ENCODE results near the gene UCK1.

The UCK1 gene

DNA sequence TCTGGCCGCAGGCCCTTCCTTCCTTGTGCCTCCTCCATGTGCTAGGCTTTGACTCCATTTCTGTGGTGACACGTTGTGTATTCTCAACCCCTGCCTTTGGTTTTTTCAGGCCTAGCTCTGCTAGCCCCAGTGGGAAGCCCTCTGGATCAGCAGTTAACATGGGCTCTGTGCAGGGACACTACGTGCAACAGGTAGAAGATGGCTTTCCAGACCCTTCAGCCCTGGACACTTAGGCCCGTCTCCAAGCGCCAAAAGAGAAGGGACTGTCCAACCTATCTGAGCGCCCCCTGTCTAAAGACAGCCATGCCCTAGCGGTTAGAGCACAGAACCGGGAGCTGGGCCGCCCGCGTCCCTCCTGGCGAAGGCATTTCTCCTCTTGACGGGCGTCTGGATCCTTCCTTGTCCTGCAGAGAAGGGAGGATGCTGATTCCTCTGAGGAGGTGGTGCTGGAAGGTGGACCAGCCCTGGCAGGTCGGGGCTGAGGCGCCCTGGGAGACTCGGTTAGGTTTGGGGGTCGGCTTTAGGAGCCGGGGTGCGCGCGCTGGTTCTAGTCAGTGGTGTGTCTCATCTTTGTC, 36.7 kb downstream of the UCK1 start:
- no peak for DNase-seq

GRCh38 chr9:131492070-131492469, 39.0 kb downstream of the UCK1 start:
- DNase-seq, result no peak

GRCh38 chr9:131491001-131491710, 39.9 kb downstream of the UCK1 start:
- DNase-seq, result no peak

- no peak for DNase-seq
These were observed 40.5 kb downstream of the UCK1 start for GRCh38 chr9:131490514-131490913.

DNA sequence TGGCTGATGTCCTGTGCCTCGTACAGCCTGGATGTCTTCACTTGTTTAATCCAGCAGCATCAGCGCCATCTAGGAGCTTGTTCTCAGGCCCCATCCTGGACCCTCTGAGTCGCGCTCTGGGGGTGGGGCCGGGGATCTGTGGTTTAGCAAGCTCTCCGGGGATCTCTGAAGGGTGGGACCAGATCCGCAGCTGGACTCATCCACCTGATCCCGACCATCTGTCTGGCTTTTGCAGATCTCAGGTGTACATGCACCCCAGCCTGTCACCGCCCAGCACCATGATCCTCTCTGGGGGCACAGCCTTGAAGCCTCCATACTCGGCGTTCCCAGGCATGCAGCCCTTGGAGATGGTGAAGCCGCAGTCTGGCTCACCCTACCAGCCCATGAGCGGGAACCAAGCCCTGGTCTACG, 43.4 kb downstream of the UCK1 start:
- DNase-seq, result no peak

DNA sequence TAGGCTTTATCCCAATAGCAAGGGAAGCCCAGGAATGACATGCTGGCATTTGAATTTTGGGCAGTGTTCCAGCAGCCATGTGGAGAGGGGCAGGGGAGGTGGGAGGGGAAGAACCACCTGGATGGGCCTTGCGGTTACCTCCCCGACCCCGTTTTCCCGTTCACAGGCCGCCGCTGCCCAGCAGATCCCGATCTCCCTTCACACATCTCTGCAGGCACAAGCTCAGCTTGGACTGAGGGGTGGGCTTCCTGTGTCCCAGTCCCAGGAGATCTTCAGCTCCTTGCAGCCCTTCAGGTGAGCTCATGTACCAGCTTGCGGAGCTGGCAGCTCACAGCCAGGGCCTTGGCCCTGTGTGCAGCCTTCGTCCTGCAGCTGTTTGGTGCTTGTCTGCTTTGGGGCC, 44.1 kb downstream of the UCK1 start:
- no peak for DNase-seq

DNA sequence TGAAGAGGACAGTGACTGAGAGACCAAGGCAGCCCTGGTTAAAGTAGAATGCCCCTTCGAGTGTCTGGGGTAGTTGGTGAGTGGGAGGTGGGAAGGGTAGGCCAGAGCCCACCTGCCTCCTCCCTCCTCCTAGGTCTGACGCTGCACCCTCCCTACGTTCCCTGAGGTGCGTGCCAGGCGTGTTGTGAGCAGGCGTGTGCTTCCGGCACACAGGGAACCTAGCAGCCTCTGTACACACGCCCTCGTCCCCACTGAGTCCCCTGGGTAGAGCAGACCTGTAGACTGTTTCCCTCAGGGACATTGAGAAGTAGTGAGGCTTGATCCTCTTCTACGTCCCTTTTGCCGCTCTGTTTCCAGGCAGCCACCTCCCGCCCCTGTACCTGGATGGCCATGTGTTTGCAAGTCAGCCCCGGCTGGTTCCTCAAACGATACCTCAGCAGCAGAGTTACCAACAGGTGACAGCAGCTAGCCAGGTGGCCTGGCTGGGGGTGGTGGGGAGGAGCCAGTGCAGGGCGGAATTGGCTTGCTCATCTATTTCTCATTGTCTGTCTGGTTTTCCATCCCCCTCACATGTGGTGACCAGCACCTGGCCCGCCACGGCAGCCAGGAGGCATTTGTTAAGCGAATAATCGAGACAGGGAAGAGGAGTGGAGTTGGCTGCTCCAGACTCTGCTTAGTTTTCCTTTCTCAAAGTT, 45.2 kb downstream of the UCK1 start:
- DNase-seq, result no peak

- no peak for DNase-seq
These were observed 45.9 kb downstream of the UCK1 start for GRCh38 chr9:131485206-131485605.

DNA sequence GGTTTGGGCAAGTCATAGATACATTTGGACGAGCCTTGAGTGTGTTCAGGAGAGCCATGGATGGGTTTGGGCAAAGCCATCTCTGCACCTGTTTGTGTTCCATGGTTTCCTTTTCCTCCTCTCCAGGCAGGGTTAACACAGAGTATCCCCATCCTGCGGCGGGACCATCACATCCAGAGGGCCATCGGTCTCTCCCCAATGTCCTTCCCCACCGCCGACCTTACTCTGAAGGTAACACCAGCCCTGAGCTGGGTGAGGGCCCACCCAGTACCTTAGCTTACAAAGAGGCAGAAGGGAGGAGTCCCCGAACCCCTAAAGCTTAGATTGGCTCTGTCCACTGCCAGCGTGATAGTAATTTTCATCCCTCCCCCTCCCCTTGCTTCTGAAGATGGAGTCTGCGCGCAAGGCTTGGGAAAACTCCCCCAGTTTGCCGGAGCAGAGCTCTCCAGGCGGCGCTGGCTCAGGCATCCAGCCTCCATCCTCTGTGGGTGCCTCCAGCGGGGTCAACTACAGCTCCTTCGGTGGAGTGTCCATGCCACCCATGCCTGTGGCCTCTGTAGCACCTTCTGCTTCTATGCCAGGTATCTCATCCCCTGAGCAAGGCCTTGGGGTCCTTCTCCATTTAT, 46.4 kb downstream of the UCK1 start:
- DNase-seq, result no peak

- no peak for DNase-seq
These were observed 47.0 kb downstream of the UCK1 start for GRCh38 chr9:131484051-131484445.

- DNase-seq, result no peak
These were observed 47.6 kb downstream of the UCK1 start for GRCh38 chr9:131483319-131484050.

DNA sequence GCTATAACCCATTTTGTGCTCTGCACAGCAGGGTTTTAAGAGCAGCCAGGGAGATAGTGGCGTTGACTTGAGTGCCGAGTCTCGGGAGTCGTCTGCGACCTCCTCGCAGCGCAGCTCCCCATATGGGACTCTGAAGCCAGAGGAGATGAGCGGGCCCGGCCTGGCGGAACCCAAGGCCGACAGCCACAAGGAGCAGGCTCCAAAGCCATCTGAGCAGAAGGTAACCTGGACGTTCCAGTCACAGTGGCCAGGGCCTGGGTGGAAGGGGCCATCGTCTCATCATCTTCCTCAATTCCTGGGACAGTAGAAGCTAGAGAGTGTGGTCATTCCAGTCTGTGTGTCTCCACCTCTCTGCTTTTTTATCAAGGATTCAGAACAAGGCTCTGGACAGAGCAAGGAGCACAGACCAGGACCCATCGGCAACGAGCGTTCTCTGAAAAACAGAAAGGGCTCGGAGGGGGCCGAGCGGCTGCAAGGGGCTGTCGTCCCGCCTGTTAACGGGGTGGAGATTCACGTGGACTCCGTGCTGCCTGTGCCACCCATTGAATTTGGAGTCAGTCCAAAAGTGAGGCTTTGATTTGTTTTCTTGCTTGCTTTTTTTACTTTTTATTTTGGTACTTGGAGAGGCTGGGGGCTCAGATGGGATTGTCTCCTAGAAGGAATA, 48.6 kb downstream of the UCK1 start:
- no peak for DNase-seq

DNA sequence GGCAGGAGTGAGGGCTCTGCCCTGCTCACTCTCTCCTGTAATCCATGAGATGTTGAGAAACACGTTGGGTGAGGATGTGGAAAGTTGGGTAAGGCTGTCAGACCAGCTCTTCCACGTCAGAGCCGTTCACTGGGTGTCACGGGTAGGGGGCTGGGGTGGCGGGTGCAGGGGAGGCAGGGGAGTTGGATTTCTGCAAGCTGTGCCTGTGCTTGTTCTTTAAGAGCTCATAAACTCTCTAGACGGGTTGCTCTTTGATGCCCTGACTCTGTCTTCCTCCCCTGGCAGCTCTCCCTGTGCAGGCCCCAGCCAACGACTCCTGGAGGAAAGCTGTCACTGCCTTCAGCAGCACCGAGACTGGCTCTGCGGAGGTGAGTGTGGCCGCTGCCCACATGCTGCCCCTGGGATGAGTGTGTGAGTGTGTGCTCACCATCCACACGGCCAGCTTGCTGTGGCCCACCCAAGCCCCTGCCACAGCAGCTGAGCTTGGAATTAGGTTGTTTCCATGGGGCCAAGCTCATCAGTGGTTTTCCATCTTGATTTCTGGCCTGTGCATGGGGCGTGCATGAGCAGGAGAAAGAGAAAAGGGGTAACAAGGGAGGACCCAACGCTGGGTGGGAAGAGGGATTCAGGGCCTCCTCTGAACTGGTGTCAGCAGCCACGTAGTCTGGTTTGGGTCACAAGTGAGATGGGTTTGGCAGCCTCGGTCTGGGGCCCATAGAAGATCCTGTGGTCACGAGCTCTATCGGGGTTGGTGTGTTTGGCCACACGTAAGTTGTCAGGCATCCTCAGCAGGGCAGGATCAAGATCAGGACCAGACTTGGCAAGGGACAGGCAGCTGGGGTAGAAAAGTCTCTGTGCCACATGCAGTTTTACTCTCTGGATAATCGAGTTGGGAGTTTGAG, 49.4 kb downstream of the UCK1 start:
- DNase-seq, result no peak

- no peak for DNase-seq
These were observed 50.8 kb downstream of the UCK1 start for GRCh38 chr9:131480258-131480657.

DNA sequence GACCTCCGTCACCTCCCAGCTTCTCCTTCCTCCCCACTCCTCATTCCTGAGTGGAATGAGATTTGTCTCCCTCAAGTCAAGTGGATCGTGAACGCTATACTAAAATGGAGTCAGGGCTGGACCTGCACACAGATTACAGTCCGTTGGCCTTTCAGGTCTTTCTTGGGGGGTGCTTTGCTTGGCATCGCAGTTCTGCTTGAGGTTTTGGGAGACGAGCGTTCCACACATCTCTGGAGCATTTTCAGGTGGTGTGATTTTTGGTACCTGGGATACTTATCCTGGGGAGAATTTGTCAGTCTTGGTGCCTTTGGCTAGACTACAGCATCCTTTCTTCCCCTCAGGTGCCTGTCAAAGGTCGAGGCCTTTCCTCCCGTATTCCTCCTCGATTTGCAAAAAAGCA, 52.2 kb downstream of the UCK1 start:
- no peak for DNase-seq

DNA sequence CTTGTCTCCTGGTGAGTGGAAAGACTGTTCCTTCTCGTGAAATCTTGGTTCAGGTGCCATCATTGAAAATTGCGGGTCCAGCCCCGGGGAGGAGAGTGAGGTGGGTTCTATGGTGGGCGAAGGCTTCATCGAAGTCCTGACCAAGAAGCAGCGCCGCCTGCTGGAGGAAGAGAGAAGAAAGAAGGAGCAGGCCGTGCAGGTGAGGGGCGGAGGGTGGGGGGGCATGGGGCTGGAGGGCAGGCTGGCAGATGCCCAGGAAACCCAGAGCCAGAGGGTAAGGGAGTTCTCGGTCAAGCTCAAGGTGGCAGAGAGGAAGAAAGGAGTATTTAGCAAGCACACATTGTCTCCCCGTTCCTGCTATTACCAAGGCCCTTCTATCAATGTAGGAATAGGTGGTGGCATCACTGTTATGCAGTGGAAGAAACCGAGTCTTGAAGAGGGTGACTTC, 52.6 kb downstream of the UCK1 start:
- DNase-seq, result peak; percentile 35

- DNase-seq, result no peak
These were observed 53.1 kb downstream of the UCK1 start for GRCh38 chr9:131477816-131478419.

DNA sequence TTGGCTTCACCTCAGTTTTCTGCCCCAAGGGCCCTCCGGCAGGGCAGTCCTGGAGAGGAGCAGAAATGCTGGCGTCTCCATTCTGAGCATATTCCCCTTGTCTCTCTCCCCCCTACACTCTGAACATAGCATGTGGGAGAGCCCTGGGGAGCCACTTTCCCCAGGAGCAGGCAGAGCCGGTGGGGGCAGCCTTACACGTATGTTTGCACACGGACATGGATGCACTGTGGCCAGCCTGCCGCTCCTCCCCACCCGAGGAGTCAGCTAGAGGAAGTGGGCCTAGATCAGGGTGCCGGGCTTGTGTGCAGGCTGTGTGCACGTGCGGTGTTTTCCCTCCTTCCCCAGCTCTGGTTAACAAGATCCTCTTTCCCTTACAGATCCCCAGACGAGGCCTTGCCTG, 53.7 kb downstream of the UCK1 start:
- no peak for DNase-seq

DNA sequence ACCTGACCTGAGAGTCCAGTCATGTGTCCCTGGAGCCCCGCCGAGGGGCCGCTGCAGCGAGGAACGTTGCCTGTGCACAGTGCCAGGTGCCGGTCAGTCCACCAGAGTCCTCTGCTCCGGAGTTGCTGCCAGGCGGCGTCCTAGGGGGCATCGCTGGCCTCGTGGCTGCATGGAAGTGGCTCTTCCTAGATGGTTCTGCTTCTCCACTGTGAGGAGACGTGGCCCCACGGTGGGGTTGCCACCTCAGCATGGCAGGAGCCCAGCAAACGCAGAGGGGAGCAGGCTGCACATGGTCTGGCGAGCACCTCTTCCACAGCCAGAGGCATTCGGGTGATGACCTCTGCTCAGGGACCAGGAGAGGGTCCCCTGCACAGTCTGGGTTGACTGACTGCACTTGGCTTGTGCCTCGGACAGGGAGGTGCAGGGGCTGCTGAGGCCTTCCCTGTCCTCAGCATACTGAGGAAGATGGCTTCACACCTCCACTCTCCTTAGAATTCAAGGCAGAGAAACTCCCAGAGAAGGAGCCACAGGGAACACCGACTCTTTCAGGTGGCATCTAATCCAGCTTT, 54.2 kb downstream of the UCK1 start:
- no peak for DNase-seq

GRCh38 chr9:131475956-131476776, 54.9 kb downstream of the UCK1 start:
- no peak for DNase-seq

Measured in EL (cell line).